HEK293T (cell line): ENCODE data around the gene SPSB2.

ENCODE experiments used
- CTCF ChIA-PET: fragments of 350-600 bp; formaldehyde crosslinking; extraction: SDS; loops from one replicate; lab custom pipeline; 2021; ENCODE audit warnings: antibody characterized with exemption, inconsistent platforms; lab: Yijun Ruan, JAX
- POLR2A ChIA-PET: fragments of 350-600 bp; formaldehyde crosslinking; extraction: SDS; loops from one replicate; lab custom pipeline; 2020; ENCODE audit warnings: antibody characterized with exemption, inconsistent platforms; lab: Yijun Ruan, JAX
- DNase-seq: peaks from one replicate; pipeline ENCODE4 v3.0.0; 2012; ENCODE audit warnings: mixed read lengths; ENCODE audit errors: extremely low spot score
- ARNT ChIP-seq: fragments of 450-650 bp; IDR thresholded peaks from 2 replicates; pipeline ENCODE4 v1.6.1; 2017; ENCODE audit warnings: mild to moderate bottlenecking
- BHLHE40 ChIP-seq: fragments of 450-650 bp; IDR thresholded peaks from 2 replicates; pipeline ENCODE4 v1.6.1; 2016; ENCODE audit warnings: mild to moderate bottlenecking, moderate library complexity, borderline replicate concordance
- CTBP1 ChIP-seq: fragments of 450-650 bp; IDR thresholded peaks from 2 replicates; pipeline ENCODE4 v1.6.1; 2016; ENCODE audit warnings: borderline replicate concordance
- ELF4 ChIP-seq: fragments of 450-650 bp; IDR thresholded peaks from 2 replicates; pipeline ENCODE4 v1.6.1; 2017; ENCODE audit warnings: antibody characterized with exemption
- FOXA1 ChIP-seq: fragments of 450-650 bp; IDR thresholded peaks from 2 replicates; pipeline ENCODE4 v1.6.1; 2016; ENCODE audit warnings: mild to moderate bottlenecking
- FOXK2 ChIP-seq: fragments of 450-650 bp; IDR thresholded peaks from 2 replicates; pipeline ENCODE4 v1.6.1; 2016; ENCODE audit warnings: mild to moderate bottlenecking
- FOXM1 ChIP-seq: fragments of 450-650 bp; IDR thresholded peaks from 2 replicates; pipeline ENCODE4 v1.6.1; 2017; ENCODE audit warnings: mild to moderate bottlenecking, borderline replicate concordance
- HDGF ChIP-seq: fragments of 450-650 bp; IDR thresholded peaks from 2 replicates; pipeline ENCODE4 v1.6.1; 2017; ENCODE audit warnings: antibody characterized with exemption, borderline replicate concordance
- L3MBTL2 ChIP-seq: fragments of 450-650 bp; conservative IDR thresholded peaks from 2 replicates; pipeline ENCODE4 v1.6.1; 2016; ENCODE audit warnings: mild to moderate bottlenecking
- LEF1 ChIP-seq: fragments of 450-650 bp; IDR thresholded peaks from 2 replicates; pipeline ENCODE4 v1.6.1; 2017; ENCODE audit warnings: mild to moderate bottlenecking, borderline replicate concordance
- NFRKB ChIP-seq: fragments of 450-650 bp; IDR thresholded peaks from 2 replicates; pipeline ENCODE4 v1.6.1; 2016; ENCODE audit warnings: mild to moderate bottlenecking, moderate library complexity
- PKNOX1 ChIP-seq: fragments of 450-650 bp; IDR thresholded peaks from 2 replicates; pipeline ENCODE4 v1.6.1; 2016
- SP1 ChIP-seq: fragments of 450-650 bp; IDR thresholded peaks from 2 replicates; pipeline ENCODE4 v1.6.1; 2017
- SUZ12 ChIP-seq: fragments of 450-650 bp; IDR thresholded peaks from 2 replicates; pipeline ENCODE4 v1.6.1; 2016; ENCODE audit warnings: mild to moderate bottlenecking
- TARDBP ChIP-seq: fragments of 450-650 bp; IDR thresholded peaks from 2 replicates; pipeline ENCODE4 v1.6.1; 2016
- ZNF384 ChIP-seq: fragments of 450-650 bp; IDR thresholded peaks from 2 replicates; pipeline ENCODE4 v1.6.1; 2016

Gene SPSB2

GRCh38 chr12:6836851-6837250 is 36.3 kb downstream of the SPSB2 start:
- no peak for TF ChIP-seq LEF1
- no peak for TF ChIP-seq FOXM1
- no peak for TF ChIP-seq L3MBTL2
- no peak for TF ChIP-seq BHLHE40
- no peak for TF ChIP-seq TARDBP
- CTCF ChIA-PET, result interaction anchor here (1.3 to 2.9 kb wide), 2 partner anchors 8 to 14 kb away, joined by 5 to 14 read pairs; partner anchors contain the start of genes CDCA3 and USP5
- DNase-seq, result no peak
- POLR2A ChIA-PET, result interaction anchor here (0.7 to 6.3 kb wide), 5 partner anchors 12 to 83 kb away, joined by 3 to 51 read pairs (median 5); partner anchors contain the start of genes CDCA3, GPR162, MLF2 and USP5

- ChIA-PET POLR2A (interaction anchor here (0.8 to 6.3 kb wide), 8 partner anchors 8 to 111 kb away, joined by 3 to 51 read pairs (median 4); partner anchors contain the start of genes CDCA3, COPS7A, GPR162 and MLF2), CTCF (interaction anchor here (0.5 to 2.9 kb wide), 12 partner anchors 10 to 459 kb away, joined by 3 to 14 read pairs (median 6); partner anchors contain the start of genes CDCA3, GPR162, MLF2 and PTMS)
- TF ChIP-seq ELF4 (no peak), ZNF384 (no peak), LEF1 (no peak), FOXA1 (no peak), FOXM1 (no peak), PKNOX1 (no peak), ARNT (no peak), L3MBTL2 (no peak), SP1 (no peak), HDGF (no peak), CTBP1 (no peak), BHLHE40 (no peak), FOXK2 (no peak), SUZ12 (no peak), NFRKB (no peak)
- DNase-seq, result no peak
Observed at GRCh38 chr12:6834873-6835272, 38.2 kb downstream of the SPSB2 start.

GRCh38 chr12:6834254-6834653 is 38.8 kb downstream of the SPSB2 start:
- no peak for DNase-seq
- ChIA-PET POLR2A (interaction anchor here (1.1 to 6.3 kb wide), 10 partner anchors 9 to 145 kb away, joined by 3 to 51 read pairs (median 4); partner anchors contain the start of genes C12orf57, CDCA3, COPS7A and MLF2), CTCF (interaction anchor here (0.5 to 2.9 kb wide), 10 partner anchors 9 to 871 kb away, joined by 3 to 14 read pairs (median 6); partner anchors contain the start of genes CDCA3, MLF2, SPSB2 and USP5)
- TF ChIP-seq LEF1 (no peak), HDGF (no peak), FOXA1 (no peak), ELF4 (no peak), CTBP1 (no peak), FOXM1 (no peak), FOXK2 (no peak), PKNOX1 (no peak), TARDBP (no peak)

GRCh38 chr12:6833189-6833890 is 39.8 kb downstream of the SPSB2 start:
- POLR2A ChIA-PET, result interaction anchor here (1.1 to 6.3 kb wide), 9 partner anchors 10 to 144 kb away, joined by 3 to 51 read pairs (median 5); partner anchors contain the start of genes C12orf57, CDCA3, COPS7A and MLF2
- TF ChIP-seq ZNF384, result no peak
- TF ChIP-seq LEF1, result no peak
- TF ChIP-seq BHLHE40, result no peak
- no peak for TF ChIP-seq SUZ12
- TF ChIP-seq FOXM1, result no peak
- TF ChIP-seq ARNT, result no peak
- no peak for TF ChIP-seq SP1
- no peak for TF ChIP-seq TARDBP
- TF ChIP-seq ELF4, result no peak
- TF ChIP-seq PKNOX1, result no peak
- no peak for TF ChIP-seq CTBP1
- no peak for TF ChIP-seq NFRKB
- no peak for TF ChIP-seq HDGF
- no peak for DNase-seq
- CTCF ChIA-PET, result interaction anchor here (0.6 to 1.3 kb wide), 5 partner anchors 8 to 872 kb away, joined by 3 to 5 read pairs (median 4); no protein-coding TSS in a partner anchor

GRCh38 chr12:6832125-6832524 is 41.0 kb downstream of the SPSB2 start:
- ChIA-PET CTCF (interaction anchor here (0.6 to 2.1 kb wide), 4 partner anchors 11 to 78 kb away, joined by 3 to 6 read pairs (median 4); no protein-coding TSS in a partner anchor), POLR2A (interaction anchor here (1.0 to 6.3 kb wide), 4 partner anchors 19 to 79 kb away, joined by 3 to 51 read pairs (median 8); partner anchors contain the start of genes CDCA3, MLF2 and USP5)
- no peak for TF ChIP-seq ZNF384
- no peak for DNase-seq
